Endothelial cell of umbilical vein (primary cell): ENCODE data around the gene WDR7. TPM values are rescaled to one million over a fixed set of nuclear protein-coding genes. Genes with fewer than 3 reads are reported as not detected.

ENCODE experiments used
- BruUV-seq: library from RNA; stranded (reverse); fragments of 400-500 nt; replicated peaks from 2 replicates; lab custom pipeline; 2021; lab: Mats Ljungman, UMichigan
- CTCF ChIA-PET: fragments of 300-600, 350-600 bp; sonication (Branson Sonifier 250); formaldehyde crosslinking; loops from one replicate; lab custom pipeline; 2021; ENCODE audit warnings: antibody characterized with exemption, inconsistent platforms; lab: Charles Lee
- POLR2A ChIA-PET: fragments of 300-600, 350-600 bp; sonication (Branson Sonifier 250); formaldehyde crosslinking; loops from one replicate; lab custom pipeline; 2021; ENCODE audit warnings: antibody characterized with exemption, inconsistent platforms; lab: Charles Lee
- DNase-seq: peaks from one replicate; pipeline ENCODE4 v3.0.0-alpha.2; 2011; ENCODE audit warnings: low read depth, low spot score
- FAIRE-seq: peaks from 2 replicates; lab custom pipeline; 2011; peaks lifted over from hg19 to GRCh38; lab: Jason Lieb, UNC
- H2AFZ ChIP-seq: 2 replicates; pipeline ENCODE4 v1.6.0; 2012; ENCODE audit warnings: low read depth, low read length, control low read depth, inconsistent platforms
- H3K27ac ChIP-seq: 2 replicates; pipeline ENCODE4 v1.5.1; 2011; ENCODE audit warnings: low read depth, mild to moderate bottlenecking, control low read depth, low read length, moderate library complexity; ENCODE audit not compliant: insufficient read depth
- H3K27me3 ChIP-seq, 2 experiments: 2 replicates each; pipeline versions ENCODE4 v1.6.0 to v1.6.1; 2011; ENCODE audit warnings: low read length in 2 of 2, mixed read lengths in 1 of 2; ENCODE audit not compliant: control insufficient read depth in 2 of 2, insufficient read depth in 2 of 2
- H3K36me3 ChIP-seq, 2 experiments: 2 replicates in 1 of 2; 3 replicates in 1 of 2; pipeline ENCODE4 v1.5.1; 2011; ENCODE audit warnings: low read length in 2 of 2, mild to moderate bottlenecking in 1 of 2, moderate library complexity in 1 of 2; ENCODE audit not compliant: control insufficient read depth in 2 of 2, insufficient read depth in 2 of 2; ENCODE audit errors: extremely low read depth in 1 of 2
- H3K4me1 ChIP-seq: 3 replicates; pipeline ENCODE4 v1.5.1; 2011; ENCODE audit warnings: mild to moderate bottlenecking, low read length; ENCODE audit not compliant: control insufficient read depth, insufficient read depth; ENCODE audit errors: extremely low read depth
- H3K4me2 ChIP-seq: 2 replicates; pipeline ENCODE4 v1.6.1; 2011; ENCODE audit warnings: low read length, control low read depth, mixed read lengths; ENCODE audit not compliant: insufficient read depth
- H3K4me3 ChIP-seq, 3 experiments: fragments of 200-600 bp in 1 of 3; sonication (generic), shearing (Covaris generic) in 1 of 3; replicated peaks in 1 of 3; 2 replicates each; pipeline ENCODE4 v1.5.1; 2011 to 2016; ENCODE audit warnings: control low read depth in 3 of 3, low read length in 3 of 3, mild to moderate bottlenecking in 2 of 3, inconsistent platforms in 1 of 3, low read depth in 1 of 3, moderate library complexity in 1 of 3; ENCODE audit not compliant: insufficient read depth in 1 of 3
- H3K79me2 ChIP-seq: 2 replicates; pipeline ENCODE4 v1.6.0; 2012; ENCODE audit warnings: low read length, inconsistent platforms; ENCODE audit not compliant: control insufficient read depth, insufficient read depth
- H3K9ac ChIP-seq: replicated peaks from 2 replicates; pipeline ENCODE3; 2011; ENCODE audit warnings: low read length, control low read depth; ENCODE audit not compliant: insufficient read depth; ENCODE audit errors: extremely low read depth
- H3K9me1 ChIP-seq: replicated peaks from 3 replicates; pipeline ENCODE4 v1.6.0; 2011; ENCODE audit warnings: mild to moderate bottlenecking, low read length; ENCODE audit not compliant: control insufficient read depth, insufficient read depth; ENCODE audit errors: extremely low read depth
- H3K9me3 ChIP-seq: replicated peaks from 2 replicates; pipeline ENCODE4 v1.5.1; 2012; ENCODE audit warnings: low read length, inconsistent platforms; ENCODE audit not compliant: control insufficient read depth, insufficient read depth
- H4K20me1 ChIP-seq: replicated peaks from 2 replicates; pipeline ENCODE3; 2011; ENCODE audit warnings: mild to moderate bottlenecking, low read length; ENCODE audit not compliant: control insufficient read depth, insufficient read depth; ENCODE audit errors: extremely low read depth
- CTCF ChIP-seq, 2 donors: IDR thresholded peaks; 1 replicate in 1 of 2; 2 replicates in 1 of 2; pipeline ENCODE4 v1.5.1; 2011; ENCODE audit warnings: low read length in 2 of 2, mild to moderate bottlenecking in 2 of 2, moderate library complexity in 2 of 2, control low read depth in 1 of 2, inconsistent platforms in 1 of 2, low read depth in 1 of 2; ENCODE audit not compliant: insufficient read depth in 1 of 2; ENCODE audit errors: extremely low read depth in 1 of 2
- EZH2 ChIP-seq: IDR thresholded peaks from 2 replicates; pipeline ENCODE4 v1.6.1; 2012; ENCODE audit warnings: borderline replicate concordance, low read depth, mild to moderate bottlenecking, moderate library complexity, low read length, inconsistent platforms; ENCODE audit not compliant: severe bottlenecking
- FOS ChIP-seq: IDR thresholded peaks from 2 replicates; pipeline ENCODE4 v1.6.1; 2011; ENCODE audit warnings: mild to moderate bottlenecking, low read length, moderate library complexity, borderline replicate concordance; ENCODE audit not compliant: insufficient read depth
- GATA2 ChIP-seq: IDR thresholded peaks from 2 replicates; pipeline ENCODE4 v1.7.0; 2011; ENCODE audit warnings: low read depth, mild to moderate bottlenecking, moderate library complexity, mixed read lengths, low read length; ENCODE audit not compliant: insufficient read length, insufficient read depth
- JUN ChIP-seq: IDR thresholded peaks from 2 replicates; pipeline ENCODE4 v1.6.1; 2011; ENCODE audit warnings: borderline replicate concordance, low read depth; ENCODE audit not compliant: insufficient read length, insufficient read depth
- MAX ChIP-seq: IDR thresholded peaks from 2 replicates; pipeline ENCODE4 v1.6.1; 2011; ENCODE audit not compliant: insufficient read depth, insufficient read length
- MYC ChIP-seq: IDR thresholded peaks from one replicate; pipeline ENCODE4 v1.6.1; 2011; ENCODE audit warnings: mild to moderate bottlenecking, low read depth, low read length
- POLR2A ChIP-seq: IDR thresholded peaks from 2 replicates; pipeline ENCODE4 v1.6.1; 2012; ENCODE audit warnings: low read depth, mild to moderate bottlenecking, control low read depth, low read length
- POLR2AphosphoS5 ChIP-seq: IDR thresholded peaks from 2 replicates; pipeline ENCODE4 v1.6.1; 2012; ENCODE audit warnings: low read depth, mild to moderate bottlenecking, control low read depth, low read length, moderate library complexity; ENCODE audit not compliant: insufficient read depth
- dilution Hi-C: fragments of 300-500 bp; cut with MboI; formaldehyde crosslinking; loops from one replicate; pipeline ENCODE4 v1.15.0; 2019; ENCODE audit warnings: low sequenced_read_pairs; ENCODE audit not compliant: extremely low pct_ligation_motif_present
- intact Hi-C: fragments of 100-400 bp; cut with micrococcal nuclease; formaldehyde crosslinking; loops from one replicate; pipeline ENCODE4 v1.10.0; 2022
- polyA plus RNA-seq, 4 experiments: library from polyadenylated mRNA; depleted of rRNA in 3 of 4; stranded (reverse) in 3 of 4; unstranded in 1 of 4; fragments of >200 nt; gene quantifications; 2 replicates each; pipeline versions ENCODE4 v1.2.1 to v1.2.3, GENCODE V29; 2011 to 2012; ENCODE audit warnings: missing spikeins in 1 of 4
- total RNA-seq: library from RNA; stranded (reverse); gene quantifications from 2 replicates; pipeline ENCODE4 v1.2.3, GENCODE V29; 2021

Gene WDR7
- total and polyA plus RNA-seq, 2 donors (not counting 3 experiments of a cell fraction or from before 2014, with no cell fraction given) = 5.9 to 19.0 TPM

GRCh38 chr18:56910967-56911366 lies 259.8 kb downstream of the WDR7 start:
- Histone ChIP-seq H3K9me1 (no peaks in the 10 kb centered on the region), H3K4me1 (no peaks in the 10 kb centered on the region), H4K20me1 (no peaks in the 10 kb centered on the region), H2AFZ (no peak overlapping the region), H3K27ac (no peak overlapping the region), H3K36me3 (no peaks in the 10 kb centered on the region), H3K79me2 (no peaks in the 10 kb centered on the region), H3K4me2 (no peak overlapping the region), H3K4me3 (no peak overlapping the region), H3K9ac (no peak overlapping the region), H3K9me3 (no peaks in the 10 kb centered on the region), H3K27me3 (no peaks in the 10 kb centered on the region)
- TF ChIP-seq EZH2 (no peak), POLR2AphosphoS5 (no peak), FOS (no peak), JUN (no peak), GATA2 (no peak), POLR2A (no peak), MYC (no peak), CTCF (IDR thresholded peaks at IDR 0.05; ENCODE audit: extremely low read depth in 1 of 2, insufficient read depth in 1 of 2, low read depth in 1 of 2, low read length in 2 of 2) (no peak), MAX (no peak)
- CTCF ChIA-PET = interaction anchor here (1.2 to 1.3 kb wide), 2 partner anchors 11 to 20 kb away, joined by 3 read pairs; no protein-coding TSS in a partner anchor
- no TSS peak for BruUV-seq
- intact Hi-C loops (no loop called here), dilution Hi-C loops (no loop called here)
- FAIRE-seq = no peak
- no peak for DNase-seq
- POLR2A ChIA-PET = no interaction called here
